HG03159 (cell line): ENCODE data around the gene TINCR.
"Not testable (repeated sequence)": the region's sequence is repeated elsewhere in the genome, so short reads cannot be mapped to it uniquely, and the experiment has no call there.

Experiments used
- ATAC-seq: cut with Tn5 transposase; IDR thresholded peaks from one replicate; pipeline ENCODE4 v1.9.1; 2021; ENCODE audit warnings: mild to moderate bottlenecking, moderate library complexity; ENCODE audit not compliant: unreplicated experiment

TINCR gene

GRCh38 chr19:5567360-5567969, at the start of gene TINCR:
TINCR (minus strand) TSS chr19:5567953.
- no peak for ATAC-seq

- no peak for ATAC-seq
Observed at GRCh38 chr19:5617080-5617479, 49.3 kb upstream of the TINCR start.

GRCh38 chr19:5615756-5616327, 48.1 kb upstream of the TINCR start:
- ATAC-seq, result no peak

- no peak for ATAC-seq
Observed at GRCh38 chr19:5612891-5613865, 45.4 kb upstream of the TINCR start.

- no peak for ATAC-seq
Observed at GRCh38 chr19:5609881-5610448, 42.2 kb upstream of the TINCR start.

GRCh38 chr19:5608766-5609165, 41.0 kb upstream of the TINCR start:
- not testable (repeated sequence) for ATAC-seq

- no peak for ATAC-seq
Observed at GRCh38 chr19:5608291-5608690, 40.5 kb upstream of the TINCR start.

- no peak for ATAC-seq
Observed at GRCh38 chr19:5607318-5608275, 39.8 kb upstream of the TINCR start.

GRCh38 chr19:5605362-5605761, 37.6 kb upstream of the TINCR start:
- ATAC-seq, result no peak

- no peak for ATAC-seq
Observed at GRCh38 chr19:5603626-5604025, 35.9 kb upstream of the TINCR start.

- ATAC-seq, result no peak
Observed at GRCh38 chr19:5600797-5601196, 33.0 kb upstream of the TINCR start.

GRCh38 chr19:5595745-5596144, 28.0 kb upstream of the TINCR start:
- ATAC-seq, result no peak

GRCh38 chr19:5595129-5595528, 27.4 kb upstream of the TINCR start:
- no peak for ATAC-seq

GRCh38 chr19:5594521-5594950, 26.8 kb upstream of the TINCR start:
- ATAC-seq, result no peak

GRCh38 chr19:5593343-5594255, 25.8 kb upstream of the TINCR start:
- no peak for ATAC-seq

GRCh38 chr19:5592531-5593342, 25.0 kb upstream of the TINCR start:
- no peak for ATAC-seq

- no peak for ATAC-seq
Observed at GRCh38 chr19:5591476-5591875, 23.7 kb upstream of the TINCR start.

- no peak for ATAC-seq
Observed at GRCh38 chr19:5590865-5591154, 23.1 kb upstream of the TINCR start.
